Measurements from ENCODE around the gene CLDN20. TPM values are rescaled to one million over a fixed set of nuclear protein-coding genes. Genes with fewer than 3 reads are reported as not detected.

The CLDN20 gene
- total RNA-seq, 4 donors from 2014 or later = 1.5 to 4.4 (median 3.3) TPM

DNA sequence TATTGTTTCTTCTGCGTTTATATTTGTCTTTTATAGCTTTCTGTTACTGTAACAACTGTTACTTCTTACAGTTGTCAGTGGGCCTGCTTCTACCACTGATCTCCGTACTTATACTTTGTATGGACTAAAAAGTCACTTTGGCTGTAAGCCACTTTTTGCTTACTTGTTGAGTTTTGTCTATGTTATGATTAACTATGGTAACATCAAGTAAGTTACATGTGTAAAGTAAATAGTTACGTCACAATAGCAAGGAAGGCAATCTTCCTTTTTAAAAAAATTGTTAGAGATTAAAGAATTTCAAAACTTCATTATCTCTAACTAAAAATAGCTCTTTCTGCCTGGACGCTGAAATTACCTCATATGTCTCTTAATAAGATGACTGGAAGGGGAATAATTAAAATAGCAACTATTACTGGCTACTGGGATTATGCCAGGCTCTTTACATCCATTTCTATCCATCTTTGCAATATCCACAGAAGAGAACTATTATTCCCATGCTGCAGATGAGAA lies 39.6 kb downstream of the CLDN20 start:
- no peaks in the 10 kb centered on the region for H3K4me1 ChIP-seq
- TF ChIP-seq POLR2A (IDR thresholded peaks at IDR 0.05) (no peak), EP300 (IDR thresholded peaks at IDR 0.05) (no peak), CTCF (IDR thresholded peaks at IDR 0.05) (no peak)
- no peaks in the 10 kb centered on the region for H3K27me3 ChIP-seq
- H3K9me3 ChIP-seq = no peaks in the 10 kb centered on the region
- H3K27ac ChIP-seq = no peak overlapping the region
- WGBS, 2 donors = 62 to 78% methylated on average over 4 of the region's 4 CpGs
- H3K36me3 ChIP-seq = peaks cover 0 to 43% (median 0%) of the 10 kb centered on the region in 3 donors
- H3K4me3 ChIP-seq = no peak overlapping the region
- DNase-seq (ENCODE audit: low spot score in 2 of 2) = no peak

DNA sequence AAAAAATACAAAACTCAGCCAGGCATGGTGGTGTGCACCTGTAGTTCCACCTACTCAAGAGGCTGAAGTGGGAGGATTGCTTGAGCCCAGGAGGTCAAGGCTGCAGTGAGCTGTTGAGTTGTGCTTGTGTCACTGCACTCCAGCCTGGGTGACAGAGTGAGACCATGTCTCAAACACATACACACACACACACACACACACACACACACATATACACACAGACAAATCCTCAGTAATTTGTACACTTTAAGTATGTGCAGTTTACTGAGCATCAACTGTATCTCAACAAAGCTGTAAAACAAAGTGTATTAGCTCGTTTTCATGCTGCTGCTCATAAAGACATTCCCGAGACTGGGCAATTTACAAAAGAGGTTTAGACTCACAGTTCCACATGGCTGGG lies 43.1 kb downstream of the CLDN20 start:
- Histone ChIP-seq H3K36me3 (peaks cover 0 to 57% (median 0%) of the 10 kb centered on the region in 3 donors), H3K9me3 (no peaks in the 10 kb centered on the region), H3K4me1 (no peaks in the 10 kb centered on the region), H3K4me3 (no peak overlapping the region), H3K27me3 (no peaks in the 10 kb centered on the region), H3K27ac (no peak overlapping the region)
- no peak for TF ChIP-seq CTCF (IDR thresholded peaks at IDR 0.05)
- TF ChIP-seq POLR2A (IDR thresholded peaks at IDR 0.05) = no peak
- no peak for TF ChIP-seq EP300 (IDR thresholded peaks at IDR 0.05)
- no peak for DNase-seq (ENCODE audit: low spot score in 2 of 2)
- 69 to 77% methylated on average over 2 of the region's 2 CpGs for WGBS, 2 donors

GRCh38 chr6:155309150-155309549 lies 45.3 kb downstream of the CLDN20 start:
- Histone ChIP-seq H3K9me3 (no peaks in the 10 kb centered on the region), H3K4me3 (no peak overlapping the region), H3K36me3 (peaks cover 0 to 42% (median 0%) of the 10 kb centered on the region in 3 donors), H3K27ac (no peak overlapping the region), H3K4me1 (peaks cover 0 to 8% (median 4%) of the 10 kb centered on the region in 4 donors), H3K27me3 (no peaks in the 10 kb centered on the region)
- WGBS, 2 donors = 86 to 94% methylated on average over 4 of the region's 4 CpGs
- TF ChIP-seq EP300 (IDR thresholded peaks at IDR 0.05) = no peak
- no peak for TF ChIP-seq POLR2A (IDR thresholded peaks at IDR 0.05)
- no peak for TF ChIP-seq CTCF (IDR thresholded peaks at IDR 0.05)
- DNase-seq (ENCODE audit: low spot score in 2 of 2) = no peak

GRCh38 chr6:155310596-155310995 lies 46.8 kb downstream of the CLDN20 start:
- Histone ChIP-seq H3K36me3 (peaks cover 0 to 39% (median 0%) of the 10 kb centered on the region in 3 donors), H3K4me1 (peaks cover 0 to 17% (median 6%) of the 10 kb centered on the region in 4 donors), H3K27me3 (no peaks in the 10 kb centered on the region), H3K27ac (no peak overlapping the region), H3K4me3 (no peak overlapping the region), H3K9me3 (no peaks in the 10 kb centered on the region)
- 52 to 56% methylated on average over 2 of the region's 2 CpGs for WGBS, 2 donors
- TF ChIP-seq EP300 (IDR thresholded peaks at IDR 0.05) (no peak), CTCF (IDR thresholded peaks at IDR 0.05) (no peak), POLR2A (IDR thresholded peaks at IDR 0.05) (no peak)
- no peak for DNase-seq (ENCODE audit: low spot score in 2 of 2)

DNA sequence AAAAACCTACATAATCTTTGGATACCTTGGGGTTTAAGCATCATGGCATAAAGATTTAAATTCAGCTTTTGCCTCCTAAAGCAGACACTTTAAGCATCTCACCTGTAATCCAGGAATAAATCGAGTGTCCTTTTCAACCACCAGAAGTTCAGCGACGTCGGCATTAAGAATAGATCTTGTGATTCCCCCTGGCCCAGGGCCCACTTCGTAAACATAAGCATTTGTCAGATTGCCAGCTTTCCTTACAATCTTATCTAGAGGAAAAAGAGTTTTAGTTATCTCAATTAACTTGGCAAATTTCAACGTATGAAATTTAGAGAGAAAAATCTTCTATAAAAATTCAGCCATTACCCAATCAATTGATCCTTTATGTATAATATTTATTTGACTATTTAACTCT lies 47.3 kb downstream of the CLDN20 start:
- TF ChIP-seq POLR2A (IDR thresholded peaks at IDR 0.05) = no peak
- no peak for TF ChIP-seq CTCF (IDR thresholded peaks at IDR 0.05)
- TF ChIP-seq EP300 (IDR thresholded peaks at IDR 0.05) = no peak
- H3K27me3 ChIP-seq = no peaks in the 10 kb centered on the region
- no peak overlapping the region for H3K27ac ChIP-seq
- peaks cover 0 to 19% (median 8%) of the 10 kb centered on the region in 4 donors for H3K4me1 ChIP-seq
- no peak for DNase-seq (ENCODE audit: low spot score in 2 of 2)
- H3K36me3 ChIP-seq = peaks cover 0 to 39% (median 0%) of the 10 kb centered on the region in 3 donors
- no peak overlapping the region for H3K4me3 ChIP-seq
- H3K9me3 ChIP-seq = no peaks in the 10 kb centered on the region
- WGBS, 2 donors = 62 to 77% methylated on average over 6 of the region's 6 CpGs
